Activated CD4-positive, alpha-beta T cell treated with anti-CD3 and anti-CD28 coated beads, Interleukin-10, Interleukin-2, amounts not matched to agents 100 ng/mL and 50 ng/mL, durations not matched to agents 16 hours and 8 hours (primary cell): ENCODE measurements around the gene ADGRF3.
"Not testable (repeated sequence)": the region's sequence is repeated elsewhere in the genome, so short reads cannot be mapped to it uniquely, and the experiment has no call there.

Experiments
- DNase-seq: peaks from one replicate; pipeline ENCODE4 v3.0.0-alpha.2; 2020

The ADGRF3 gene, protein sequence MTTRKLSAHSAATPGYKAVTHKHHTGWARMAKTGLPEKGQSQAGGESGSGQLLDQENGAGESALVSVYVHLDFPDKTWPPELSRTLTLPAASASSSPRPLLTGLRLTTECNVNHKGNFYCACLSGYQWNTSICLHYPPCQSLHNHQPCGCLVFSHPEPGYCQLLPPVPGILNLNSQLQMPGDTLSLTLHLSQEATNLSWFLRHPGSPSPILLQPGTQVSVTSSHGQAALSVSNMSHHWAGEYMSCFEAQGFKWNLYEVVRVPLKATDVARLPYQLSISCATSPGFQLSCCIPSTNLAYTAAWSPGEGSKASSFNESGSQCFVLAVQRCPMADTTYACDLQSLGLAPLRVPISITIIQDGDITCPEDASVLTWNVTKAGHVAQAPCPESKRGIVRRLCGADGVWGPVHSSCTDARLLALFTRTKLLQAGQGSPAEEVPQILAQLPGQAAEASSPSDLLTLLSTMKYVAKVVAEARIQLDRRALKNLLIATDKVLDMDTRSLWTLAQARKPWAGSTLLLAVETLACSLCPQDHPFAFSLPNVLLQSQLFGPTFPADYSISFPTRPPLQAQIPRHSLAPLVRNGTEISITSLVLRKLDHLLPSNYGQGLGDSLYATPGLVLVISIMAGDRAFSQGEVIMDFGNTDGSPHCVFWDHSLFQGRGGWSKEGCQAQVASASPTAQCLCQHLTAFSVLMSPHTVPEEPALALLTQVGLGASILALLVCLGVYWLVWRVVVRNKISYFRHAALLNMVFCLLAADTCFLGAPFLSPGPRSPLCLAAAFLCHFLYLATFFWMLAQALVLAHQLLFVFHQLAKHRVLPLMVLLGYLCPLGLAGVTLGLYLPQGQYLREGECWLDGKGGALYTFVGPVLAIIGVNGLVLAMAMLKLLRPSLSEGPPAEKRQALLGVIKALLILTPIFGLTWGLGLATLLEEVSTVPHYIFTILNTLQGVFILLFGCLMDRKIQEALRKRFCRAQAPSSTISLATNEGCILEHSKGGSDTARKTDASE

DNA sequence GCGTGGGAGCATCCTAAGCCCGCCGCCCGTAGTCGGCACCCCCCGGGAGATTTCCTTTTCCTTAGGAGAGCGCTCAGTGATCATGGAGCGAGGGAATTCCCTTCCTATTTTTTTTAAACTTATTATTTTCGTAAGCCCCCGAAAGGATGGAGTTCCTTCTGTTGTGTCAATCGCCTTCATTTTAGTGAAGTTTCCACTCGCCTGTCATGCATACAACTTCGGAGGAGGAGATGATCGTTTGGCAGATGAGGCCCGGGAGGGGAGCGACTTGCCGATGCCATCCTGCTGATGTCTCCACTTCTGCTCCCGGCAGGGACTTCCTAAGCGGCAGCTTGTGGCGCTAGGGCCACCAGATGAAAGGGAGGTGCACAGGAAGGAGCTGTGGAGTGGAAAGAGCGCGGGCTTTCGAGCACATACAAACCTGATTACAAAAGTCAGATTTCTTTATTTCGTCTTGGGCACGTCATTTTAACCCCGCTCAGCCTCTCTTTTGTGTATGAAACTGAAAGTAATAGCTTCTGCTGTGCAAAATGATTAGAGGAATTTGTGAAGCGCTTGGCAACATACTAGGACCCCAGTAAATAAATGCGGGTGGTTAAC lies at the start of gene ADGRF3:
Gene ADGRF3 (minus strand): TSS at position 336 of the 600 bp plus-strand sequence. CDS start 555 bp downstream, outside the sequence.
- DNase-seq, result peak; percentile 83

DNA sequence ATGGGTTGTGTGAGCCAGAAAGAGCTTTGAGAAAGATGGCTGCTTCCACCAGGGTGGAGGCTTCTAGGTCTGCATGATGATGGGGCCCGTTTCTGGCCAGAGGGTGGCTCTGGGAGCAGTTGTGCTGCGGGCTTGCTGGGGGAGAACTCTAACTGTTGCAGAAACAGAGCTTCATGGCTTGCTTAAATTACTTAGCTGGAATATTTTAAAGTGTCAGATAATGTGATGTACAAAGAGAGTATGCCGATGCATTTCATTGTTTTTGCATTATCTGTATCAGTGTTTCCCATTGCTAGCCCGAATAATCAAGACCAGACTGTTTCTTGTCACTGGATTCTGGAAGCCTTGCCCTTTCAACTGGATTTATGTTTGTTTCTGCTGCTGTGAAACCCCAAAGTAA lies 48.8 kb upstream of the ADGRF3 start:
- DNase-seq, result no peak

DNA sequence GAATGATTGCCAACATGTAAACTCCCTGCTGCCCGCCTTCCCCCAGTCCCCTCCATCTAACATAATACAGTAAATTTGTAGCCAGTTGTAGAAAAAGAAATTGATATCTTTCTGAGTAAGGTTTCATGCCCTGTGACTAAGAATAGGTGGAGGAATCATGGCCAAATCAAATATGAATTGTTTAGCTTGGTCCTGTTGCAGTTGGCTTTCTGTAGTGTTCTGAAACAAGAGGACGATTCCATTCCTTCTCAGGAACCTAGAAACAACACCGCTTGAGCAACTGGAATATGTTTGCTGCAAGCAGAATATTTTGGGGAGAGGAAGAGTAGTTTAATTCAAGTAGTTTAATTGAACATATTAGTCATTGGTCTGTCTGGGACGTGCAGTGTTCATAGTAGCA lies 48.1 kb upstream of the ADGRF3 start:
- no peak for DNase-seq

DNA sequence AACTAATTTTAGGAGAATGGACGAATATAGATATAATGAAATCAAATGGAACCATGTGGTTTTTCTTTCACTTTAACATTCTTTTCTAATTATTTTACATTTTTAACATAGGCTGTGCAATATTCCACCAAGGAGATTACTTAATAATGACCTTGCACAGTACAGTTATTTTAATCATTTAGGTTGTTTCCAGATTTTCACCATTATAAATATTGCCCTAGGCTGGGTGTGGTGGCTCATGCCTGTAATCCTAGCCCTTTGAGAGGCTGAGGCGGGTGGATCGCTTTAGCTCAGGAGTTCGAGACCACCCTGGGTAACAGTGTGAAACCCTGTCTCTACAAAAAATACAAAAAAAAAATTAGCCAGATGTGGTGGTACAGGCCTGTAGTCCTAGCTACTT lies 40.6 kb upstream of the ADGRF3 start:
- DNase-seq, result no peak

DNA sequence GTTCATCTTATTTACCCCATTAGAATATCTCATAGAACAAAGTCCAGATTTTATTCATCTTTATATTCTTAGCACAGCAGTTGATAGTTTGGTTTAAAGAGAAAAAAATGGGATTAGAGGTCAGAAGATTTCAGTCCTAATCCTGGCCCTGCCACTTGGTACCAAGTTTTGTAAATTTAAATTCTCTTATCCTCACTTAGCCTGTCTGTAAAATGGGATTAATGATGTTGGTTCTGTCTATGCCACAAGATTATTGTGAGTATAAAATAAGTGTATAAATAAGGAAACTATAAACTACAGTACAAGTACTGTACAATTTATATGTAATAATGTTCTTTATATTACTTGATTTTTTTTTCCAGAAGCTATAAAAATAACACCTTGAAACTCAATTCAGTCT lies 38.0 kb upstream of the ADGRF3 start:
- no peak for DNase-seq

DNA sequence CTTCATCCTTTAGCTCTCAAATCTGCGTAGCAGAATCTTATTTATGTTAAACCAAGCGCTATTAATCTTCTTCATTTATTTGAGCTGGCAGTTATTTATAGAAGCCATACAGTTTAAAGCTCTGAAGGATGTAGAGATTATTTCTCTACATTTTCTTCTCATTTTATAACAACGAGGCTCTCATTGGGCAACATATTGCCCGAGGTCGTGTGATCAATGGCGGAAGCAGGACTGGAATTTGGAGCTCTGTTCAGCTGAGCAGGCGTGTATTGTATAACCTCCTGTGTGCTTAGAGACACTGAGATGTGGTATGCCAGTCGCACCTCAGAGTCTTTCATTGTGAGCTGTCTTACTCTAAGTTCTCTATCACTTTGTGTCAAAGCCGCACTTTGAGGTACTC lies 37.6 kb upstream of the ADGRF3 start:
- DNase-seq, result no peak

DNA sequence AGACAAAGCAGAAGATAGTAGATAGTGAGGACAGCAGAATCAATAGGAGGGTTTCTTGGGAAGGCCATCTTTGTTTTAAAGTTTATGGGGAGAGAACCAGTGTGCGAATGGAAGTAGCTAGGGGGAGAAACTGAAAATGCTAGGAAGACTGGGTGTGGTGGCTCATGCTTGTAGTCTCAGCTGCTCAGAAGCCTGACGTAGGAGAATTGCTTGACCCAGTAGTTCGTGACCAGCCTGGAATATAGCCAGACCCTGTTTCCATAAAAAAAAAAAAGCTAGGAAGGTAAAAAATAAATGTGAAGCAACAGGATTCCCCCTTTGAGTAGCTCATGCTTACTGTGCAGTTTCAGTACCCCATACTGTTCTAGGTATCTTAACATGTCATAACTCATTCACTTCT lies 36.0 kb upstream of the ADGRF3 start:
- no peak for DNase-seq

DNA sequence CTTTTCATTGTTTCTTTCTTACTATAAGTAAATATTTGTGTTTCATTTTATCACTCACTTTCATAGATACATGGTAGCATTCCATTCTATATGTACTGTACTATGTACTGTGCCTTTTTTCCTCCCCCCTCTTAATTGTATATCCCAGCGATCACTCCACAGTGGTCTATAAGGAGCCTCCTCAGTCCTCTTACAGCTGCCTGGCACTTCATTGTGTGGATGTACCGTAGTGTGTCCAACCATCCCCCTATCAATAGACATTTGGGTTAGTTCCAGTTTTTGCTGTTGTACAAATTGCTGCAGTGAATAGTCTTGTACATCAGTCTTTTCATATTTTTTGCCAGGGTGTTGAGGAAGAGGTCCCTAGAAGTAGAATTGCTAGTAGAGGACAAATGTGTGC lies 33.7 kb upstream of the ADGRF3 start:
- DNase-seq, result no peak

DNA sequence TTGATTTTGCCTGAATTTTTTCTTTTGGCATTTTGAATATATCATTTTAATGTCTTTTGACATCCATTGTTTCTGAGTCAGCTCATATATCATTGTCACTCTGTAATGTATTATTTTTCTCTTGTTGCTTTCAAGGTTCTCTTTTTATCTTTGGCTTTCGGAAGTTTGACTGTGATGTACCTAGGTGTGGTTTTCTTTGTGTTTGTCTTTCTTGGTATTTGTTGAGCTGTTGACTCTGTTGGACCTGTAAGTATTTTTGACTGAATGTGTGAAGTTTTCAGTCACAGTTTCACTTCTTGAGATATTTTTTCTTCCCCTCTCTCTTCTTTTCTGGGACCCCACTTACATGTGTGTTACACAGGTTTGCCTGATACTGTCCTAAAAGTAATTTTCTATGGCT lies 30.2 kb upstream of the ADGRF3 start:
- no peak for DNase-seq

DNA sequence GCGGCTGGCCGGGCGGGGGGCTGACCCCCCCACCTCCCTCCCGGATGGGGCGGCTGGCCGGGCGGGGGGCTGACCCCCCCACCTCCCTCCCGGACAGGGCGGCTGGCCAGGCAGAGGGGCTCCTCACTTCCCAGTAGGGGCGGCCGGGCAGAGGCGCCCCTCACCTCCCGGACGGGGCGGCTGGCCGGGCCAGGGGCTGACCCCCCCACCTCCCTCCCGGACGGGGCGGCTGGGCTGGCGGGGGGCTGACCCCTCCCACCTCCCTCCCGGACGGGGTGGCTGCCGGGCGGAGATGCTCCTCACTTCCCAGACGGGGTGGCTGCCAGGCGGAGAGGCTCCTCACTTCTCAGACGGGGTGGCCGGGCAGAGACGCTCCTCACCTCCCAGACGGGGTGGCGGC lies 24.3 kb upstream of the ADGRF3 start:
- DNase-seq, result not testable (repeated sequence)

DNA sequence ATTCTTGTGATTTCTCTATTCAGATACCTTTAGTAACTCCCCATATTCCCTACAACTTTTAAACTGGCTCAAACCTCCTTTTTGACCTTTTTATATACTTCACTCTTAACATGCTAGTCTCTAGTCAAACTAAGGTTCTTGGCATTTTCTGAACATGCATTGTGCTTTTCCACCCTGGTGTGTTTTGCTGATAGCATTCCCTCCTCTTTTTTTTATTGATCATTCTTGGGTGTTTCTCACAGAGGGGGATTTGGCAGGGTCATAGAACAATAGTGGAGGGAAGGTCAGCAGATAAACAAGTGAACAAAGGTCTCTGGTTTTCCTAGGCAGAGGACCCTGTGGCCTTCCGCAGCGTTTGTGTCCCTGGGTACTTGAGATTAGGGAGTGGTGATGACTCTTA lies 23.1 kb upstream of the ADGRF3 start:
- DNase-seq, result not testable (repeated sequence)

DNA sequence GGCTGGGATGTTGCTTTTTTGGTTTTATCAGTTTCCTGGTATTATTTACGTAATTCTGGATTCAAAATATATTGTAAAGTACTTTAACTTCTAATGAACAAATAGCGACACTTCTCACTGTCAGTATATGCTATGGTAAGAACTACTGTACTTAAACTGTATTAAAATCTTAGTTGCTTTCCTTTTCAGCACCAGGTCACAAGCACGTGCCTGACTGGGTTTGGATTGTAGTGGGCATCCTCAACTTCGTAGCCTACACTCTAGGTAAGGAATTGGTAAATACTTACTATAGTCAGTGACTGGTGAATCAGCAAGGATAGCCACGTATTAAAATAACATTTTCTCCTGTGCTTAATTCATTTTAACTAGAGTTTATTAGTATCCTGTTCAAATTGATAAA lies 20.4 kb upstream of the ADGRF3 start:
- DNase-seq, result no peak

DNA sequence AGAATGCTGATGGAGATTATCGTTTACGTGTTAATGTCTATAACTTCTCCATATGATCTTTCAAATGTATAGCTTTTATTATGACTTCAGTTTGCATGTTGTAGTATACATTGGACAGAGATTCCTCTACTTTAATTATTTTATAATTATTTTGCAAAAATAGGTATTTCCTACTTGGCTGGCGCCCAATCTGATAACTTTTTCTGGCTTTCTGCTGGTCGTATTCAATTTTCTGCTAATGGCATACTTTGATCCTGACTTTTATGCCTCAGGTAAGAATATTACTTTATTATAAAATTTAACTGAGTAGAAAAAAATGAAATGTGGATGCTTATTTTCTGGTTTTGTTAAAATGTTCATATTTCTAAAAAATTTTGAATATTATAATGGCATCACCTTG lies 18.1 kb upstream of the ADGRF3 start:
- no peak for DNase-seq

DNA sequence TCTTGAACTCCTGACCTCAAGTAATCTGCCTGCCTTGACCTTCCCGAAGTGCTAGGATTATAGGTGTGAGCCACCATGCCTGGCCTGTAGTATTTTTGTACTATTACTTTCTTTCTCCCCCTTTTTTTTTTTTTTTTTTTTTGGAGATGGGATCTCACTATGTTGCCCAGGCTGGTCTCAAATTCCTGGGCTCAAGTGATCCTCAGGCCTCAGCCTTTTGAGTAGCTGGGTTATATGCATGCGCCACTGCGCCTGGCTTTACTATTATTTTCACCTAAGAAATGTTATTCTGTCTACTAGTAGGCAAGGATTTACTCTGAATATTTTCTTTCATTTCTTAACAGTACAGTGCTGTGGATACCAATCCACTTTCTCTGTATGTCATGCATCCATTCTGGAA lies 17.4 kb upstream of the ADGRF3 start:
- no peak for DNase-seq

DNA sequence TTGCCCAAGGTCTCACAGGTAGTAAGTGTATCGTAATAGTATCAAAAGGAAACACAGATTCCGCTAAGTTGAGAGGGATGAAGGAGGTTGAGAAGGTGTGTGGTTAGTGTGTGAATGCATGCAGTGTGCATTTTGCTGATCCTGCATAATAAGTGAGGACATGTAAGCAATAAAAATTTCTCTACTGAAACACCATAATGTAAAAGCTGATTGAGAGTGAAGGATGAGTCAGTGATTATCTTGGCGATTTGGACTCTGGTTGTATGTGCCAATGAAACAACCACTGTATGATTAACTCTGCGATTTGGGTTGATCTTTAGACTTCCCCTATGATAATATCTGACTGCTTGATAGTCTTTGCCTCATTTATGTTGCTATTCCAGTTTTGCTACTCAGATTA lies 16.7 kb upstream of the ADGRF3 start:
- peak; percentile 38 for DNase-seq

DNA sequence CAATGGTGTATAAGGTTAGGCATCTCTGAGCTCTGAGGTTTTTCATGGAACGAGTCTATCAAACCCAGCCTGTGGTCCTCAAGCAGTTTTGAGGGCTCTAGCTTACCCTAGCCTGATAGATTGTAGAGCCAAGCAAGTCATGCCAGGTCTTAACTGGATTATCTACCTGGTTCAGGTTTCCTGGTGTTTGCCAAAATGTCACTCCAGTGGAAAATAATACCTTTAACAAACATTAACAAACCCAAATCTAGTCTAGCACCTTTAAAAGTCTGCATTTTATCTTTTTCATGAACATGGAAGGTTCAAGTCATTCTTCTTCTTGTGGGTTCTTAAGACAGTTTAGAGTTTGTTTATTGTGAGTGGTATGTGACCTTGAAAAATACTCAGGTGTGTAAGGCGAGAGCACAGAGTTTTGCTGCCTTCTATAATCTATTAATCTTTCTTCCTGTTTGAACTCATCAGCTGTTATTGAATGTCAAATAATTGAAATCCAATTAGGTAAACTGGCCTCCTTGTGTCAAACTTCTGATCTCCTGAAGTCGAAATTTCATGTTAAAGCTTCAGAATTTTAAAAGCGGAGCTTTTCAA lies 13.4 kb upstream of the ADGRF3 start:
- no peak for DNase-seq

DNA sequence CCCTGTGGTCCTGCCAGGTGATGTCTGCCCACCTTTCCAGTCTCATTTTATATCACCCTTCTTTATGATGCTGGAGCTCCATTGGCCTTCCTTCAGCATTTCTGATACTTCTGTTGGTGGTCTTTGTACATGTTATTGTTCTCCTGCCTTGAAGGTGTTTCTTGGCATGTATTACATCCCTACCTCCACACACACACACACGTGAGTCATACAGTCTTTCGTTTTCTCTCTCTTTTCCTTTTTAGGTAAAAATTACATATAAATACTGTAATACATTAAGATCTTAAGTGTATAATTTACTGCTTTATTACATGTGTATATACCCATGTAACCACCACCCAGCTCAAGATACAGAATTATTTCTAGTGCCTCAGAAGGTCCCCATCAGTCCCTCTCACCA lies 10.2 kb upstream of the ADGRF3 start:
- DNase-seq, result no peak

DNA sequence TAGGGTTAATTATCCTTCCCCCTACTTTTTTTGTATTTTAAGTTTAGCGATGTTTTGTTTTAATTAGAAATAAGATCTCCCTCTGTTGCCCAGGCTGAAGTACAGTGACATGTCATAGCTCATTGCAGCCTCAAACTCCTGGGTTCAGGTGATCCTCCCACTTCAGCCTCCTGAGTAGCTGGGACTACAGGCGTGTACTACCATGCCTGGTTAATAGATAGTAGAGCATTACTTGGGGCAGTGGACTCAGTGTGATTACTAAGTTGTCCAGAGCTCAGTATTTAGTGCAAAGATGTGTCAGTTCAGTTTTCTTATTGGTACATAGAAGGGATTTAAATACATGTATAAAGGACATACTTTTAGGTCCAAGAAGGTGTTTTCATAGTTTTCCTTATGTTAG lies 9.5 kb upstream of the ADGRF3 start:
- no peak for DNase-seq

DNA sequence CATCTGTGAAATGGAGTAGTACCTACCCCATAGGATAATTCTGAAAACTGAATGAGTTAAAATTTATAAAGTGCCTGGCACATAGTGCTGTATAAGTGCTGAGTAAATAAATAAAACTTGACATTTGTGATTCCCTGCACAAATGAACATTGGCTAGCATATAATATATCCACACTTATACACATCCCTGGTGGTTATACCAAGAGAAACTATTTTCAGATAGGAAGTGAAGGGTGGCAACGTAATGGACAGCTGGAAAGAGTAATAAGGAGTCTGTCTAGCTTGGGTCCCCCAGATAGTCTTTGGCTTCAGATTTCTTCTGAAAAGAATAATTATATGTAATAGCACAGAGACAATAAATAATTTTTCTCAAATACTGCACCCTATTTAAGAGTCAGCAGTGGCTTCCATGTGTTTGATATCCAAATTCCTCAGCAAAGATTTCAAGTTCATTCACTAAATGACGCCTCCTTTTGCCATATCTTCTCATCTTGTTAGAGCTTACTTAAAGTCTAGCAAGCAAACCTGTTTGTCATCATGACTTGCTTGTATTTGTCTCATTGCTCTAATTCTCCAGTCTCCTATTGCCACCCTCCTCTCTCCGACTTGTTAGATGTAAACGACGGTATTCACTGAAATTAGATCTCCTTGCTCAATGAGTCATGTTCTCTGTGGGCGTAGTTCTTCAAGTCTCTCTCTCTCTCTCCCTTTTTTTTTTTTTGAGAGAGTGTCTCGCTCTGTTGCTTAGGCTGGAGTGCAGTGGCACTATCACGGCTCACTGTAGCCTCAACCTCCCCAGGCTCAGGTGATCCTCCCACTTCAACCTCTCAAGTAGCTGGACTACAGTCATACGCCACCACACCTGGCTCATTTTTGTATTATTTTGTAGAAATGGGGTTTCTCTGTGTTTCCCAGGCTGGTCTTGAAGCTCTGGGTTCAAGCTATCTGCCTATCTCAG lies 8.7 kb upstream of the ADGRF3 start:
- peak; percentile 29 for DNase-seq

DNA sequence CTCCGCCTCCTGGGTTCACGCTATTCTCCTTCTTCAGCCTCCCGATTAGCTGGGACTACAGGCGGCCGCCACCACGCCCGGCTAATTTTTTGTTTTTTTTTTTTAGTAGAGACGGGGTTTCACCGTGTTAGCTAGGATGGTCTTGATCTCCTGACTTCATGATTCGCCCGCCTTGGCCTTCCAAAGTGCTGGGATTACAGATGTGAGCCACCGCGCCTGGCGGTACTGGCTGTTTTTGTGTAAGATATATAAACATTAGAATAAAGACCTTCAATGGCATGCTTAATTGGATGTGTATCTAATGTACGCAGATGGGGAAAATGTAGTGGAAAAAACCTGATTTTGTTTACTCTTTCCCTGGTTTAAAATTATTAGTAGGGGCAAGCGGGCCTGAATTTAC lies 7.9 kb upstream of the ADGRF3 start:
- not testable (repeated sequence) for DNase-seq

DNA sequence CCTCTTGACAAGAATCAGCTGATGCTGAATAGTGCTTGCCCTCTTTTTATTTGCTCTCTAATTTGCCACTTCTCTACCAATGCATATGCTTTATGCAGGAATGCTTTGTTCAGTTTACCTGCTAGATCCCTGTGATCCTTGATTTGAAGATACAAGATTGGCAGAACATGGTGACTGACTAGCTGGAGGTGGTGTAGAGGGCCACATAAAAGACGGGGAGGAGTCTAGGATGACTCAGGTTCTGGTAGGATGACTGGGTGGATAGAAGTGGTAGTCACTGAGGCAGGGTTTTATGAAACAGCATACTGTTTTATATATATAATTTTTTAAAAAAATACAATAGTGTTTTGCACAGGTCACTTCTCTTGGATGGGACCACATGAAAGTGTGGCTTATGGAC lies 6.3 kb upstream of the ADGRF3 start:
- peak; percentile 57 for DNase-seq
